ENCODE results near the gene PHF2.

PHF2 gene

DNA sequence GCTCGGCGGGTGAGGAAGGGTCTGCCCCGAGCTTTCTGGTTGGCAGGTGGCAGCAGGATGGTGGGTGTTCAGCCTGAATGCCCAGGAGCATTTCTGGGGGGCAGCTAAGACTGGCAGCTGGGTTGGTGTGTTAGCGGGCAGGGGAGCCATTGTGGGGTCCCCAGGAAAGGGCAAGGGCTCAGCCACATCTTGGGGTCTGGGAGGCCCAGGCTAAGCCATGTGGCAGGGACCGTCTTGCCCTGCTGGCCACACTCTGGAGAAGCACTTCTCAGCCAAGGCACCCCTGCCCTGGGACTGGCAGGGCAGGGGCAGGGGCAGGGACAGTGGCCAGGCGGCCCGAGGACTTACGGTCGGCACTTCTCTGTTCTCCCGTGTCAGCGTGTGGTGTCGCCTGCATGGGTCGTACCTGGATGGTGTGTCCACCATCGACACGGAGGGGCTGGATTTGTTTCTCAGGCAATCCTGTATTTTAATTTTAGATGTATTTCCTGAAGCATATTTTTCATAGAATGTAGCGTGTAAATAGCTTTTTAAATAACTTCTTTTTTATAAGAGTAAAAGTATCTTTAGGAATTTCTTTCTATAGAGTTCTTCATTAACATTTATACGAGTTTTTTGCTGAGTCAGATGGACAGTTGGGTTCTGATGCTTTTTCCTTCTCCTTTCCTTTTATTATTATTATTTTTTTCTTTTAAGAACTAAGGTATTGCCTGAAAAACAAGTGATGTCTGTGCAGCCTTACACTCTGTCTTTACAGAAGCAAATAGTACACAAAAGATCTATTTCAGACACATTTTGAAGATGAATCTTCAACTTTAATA, 102.0 kb downstream of the PHF2 start:
- DNase-seq (ENCODE audit: low read depth), result no peak

DNA sequence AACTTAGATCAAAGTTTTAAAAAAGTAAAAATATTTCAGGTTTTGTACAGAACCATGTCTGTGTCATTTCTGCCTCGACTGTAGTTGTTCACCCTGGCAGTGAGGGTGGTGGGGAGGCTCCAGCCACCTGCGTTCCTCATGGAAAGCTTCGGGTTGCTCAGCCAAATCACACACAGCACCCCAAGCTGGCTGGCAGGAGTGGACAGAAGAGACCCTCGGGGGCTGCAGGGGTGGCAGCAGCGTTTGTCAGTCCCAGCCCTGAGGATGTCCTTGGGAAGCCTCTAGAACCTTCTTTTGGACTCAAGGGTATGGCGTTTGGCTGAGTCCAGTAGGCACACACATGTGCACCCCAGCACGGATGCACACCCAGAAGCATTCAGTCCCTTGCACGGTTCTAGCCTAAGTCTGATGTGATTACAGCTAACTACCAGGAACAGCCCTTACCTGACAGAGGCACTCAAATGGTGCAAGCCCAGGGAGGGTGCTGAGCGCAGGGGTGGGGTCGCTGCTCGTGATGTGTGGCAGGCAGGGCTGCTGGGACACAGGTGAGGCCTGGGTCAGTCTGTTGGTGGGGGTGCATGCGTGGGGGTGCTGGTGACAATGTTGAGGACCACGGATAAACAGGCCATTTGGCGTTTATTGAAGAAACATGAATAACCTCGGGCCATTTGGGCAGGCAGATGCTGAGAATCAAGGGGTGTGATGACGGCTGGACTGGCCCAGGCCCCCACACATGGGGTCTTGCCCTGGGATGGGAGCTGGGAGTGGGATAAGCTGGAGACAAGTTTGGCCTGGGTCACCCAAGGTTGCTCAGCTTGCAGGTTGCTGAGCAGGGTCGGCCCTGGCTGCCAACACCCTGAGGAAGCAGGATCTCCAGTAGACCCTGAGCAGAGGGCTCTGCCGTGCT, 103.4 kb downstream of the PHF2 start:
- DNase-seq (ENCODE audit: low read depth), result no peak

DNA sequence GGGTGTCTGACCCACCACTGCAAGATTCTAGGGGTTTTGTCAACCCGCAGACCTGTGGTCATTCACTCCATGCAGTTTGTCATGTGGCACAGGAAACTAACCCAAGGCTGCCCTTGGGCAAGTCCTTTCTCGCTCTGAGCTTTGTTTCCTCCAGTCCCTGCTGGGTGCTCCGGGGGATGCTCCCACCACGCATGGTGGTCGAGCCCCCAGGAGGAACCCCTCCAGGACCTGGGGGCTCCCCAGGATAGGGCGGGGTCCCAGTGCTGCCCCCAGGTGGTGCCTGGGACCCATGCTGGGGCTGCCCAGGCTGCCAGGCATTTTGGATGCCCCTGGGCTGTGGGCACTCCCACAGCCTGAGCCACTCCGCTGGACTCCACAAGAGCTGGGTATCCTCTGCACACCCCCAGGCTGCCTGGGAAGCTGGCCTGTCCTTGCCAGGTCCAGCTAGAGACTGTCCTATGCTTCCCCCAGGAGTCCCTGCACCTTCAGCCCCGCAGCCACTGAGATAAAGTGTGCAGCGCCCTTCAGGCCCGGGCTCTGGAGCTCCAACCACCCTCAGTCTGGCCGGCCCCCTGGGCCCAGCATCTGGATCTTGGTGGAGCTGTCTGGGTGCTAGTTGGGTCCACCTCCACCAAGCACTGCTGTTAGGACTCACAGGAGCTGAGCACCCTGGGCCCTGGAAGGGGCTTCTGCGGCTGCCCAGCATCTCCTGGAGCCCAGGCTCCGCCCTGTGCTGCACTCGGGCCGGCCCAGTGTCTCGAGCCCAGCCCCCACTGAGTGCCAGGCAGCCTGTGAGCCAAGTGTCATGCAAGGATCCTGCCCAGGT, 104.3 kb downstream of the PHF2 start:
- no peak for DNase-seq (ENCODE audit: low read depth)

DNA sequence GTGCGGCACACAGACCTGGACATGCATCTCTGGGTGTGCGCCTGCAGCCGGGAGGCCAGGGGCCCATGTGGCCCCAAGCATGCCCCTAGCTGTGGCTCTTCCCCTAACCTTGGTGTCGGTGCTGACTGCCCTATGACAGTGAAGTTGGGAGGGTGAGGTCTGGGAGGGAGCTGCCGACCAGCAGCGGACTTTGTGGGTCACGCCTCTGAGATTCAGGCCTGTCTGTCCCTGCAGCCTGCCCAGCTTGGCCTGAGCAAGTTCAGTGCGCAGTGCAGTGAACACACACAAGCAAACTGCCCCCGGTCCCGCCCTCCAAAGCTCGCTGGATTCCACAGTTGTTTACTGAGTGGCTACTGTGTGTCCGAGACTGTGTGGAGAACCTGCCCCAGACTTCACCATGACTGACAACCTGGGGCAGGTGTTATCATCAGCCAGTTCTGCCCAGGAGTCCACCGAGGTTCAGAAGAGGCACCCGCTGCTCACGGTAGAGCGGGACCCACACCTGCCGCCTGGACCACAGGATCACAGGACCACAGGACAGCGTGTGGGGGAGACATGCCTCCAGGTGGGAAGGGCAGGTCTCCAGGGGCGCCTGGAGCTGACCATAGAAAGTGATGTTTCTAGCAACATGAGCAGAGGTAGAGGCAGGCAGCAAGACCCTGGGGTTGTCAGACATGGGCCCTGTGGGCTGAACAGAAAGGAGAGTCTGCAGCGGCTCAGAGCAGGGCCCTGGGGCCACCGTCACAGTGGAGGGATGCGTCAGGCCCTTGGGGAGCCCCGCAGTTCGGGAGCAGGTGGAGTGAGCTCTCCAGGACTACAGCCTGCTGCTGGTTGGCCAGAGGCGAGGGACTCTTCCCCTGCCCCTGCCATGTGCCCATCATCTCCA, 105.1 kb downstream of the PHF2 start:
- no peak for DNase-seq (ENCODE audit: low read depth)

DNA sequence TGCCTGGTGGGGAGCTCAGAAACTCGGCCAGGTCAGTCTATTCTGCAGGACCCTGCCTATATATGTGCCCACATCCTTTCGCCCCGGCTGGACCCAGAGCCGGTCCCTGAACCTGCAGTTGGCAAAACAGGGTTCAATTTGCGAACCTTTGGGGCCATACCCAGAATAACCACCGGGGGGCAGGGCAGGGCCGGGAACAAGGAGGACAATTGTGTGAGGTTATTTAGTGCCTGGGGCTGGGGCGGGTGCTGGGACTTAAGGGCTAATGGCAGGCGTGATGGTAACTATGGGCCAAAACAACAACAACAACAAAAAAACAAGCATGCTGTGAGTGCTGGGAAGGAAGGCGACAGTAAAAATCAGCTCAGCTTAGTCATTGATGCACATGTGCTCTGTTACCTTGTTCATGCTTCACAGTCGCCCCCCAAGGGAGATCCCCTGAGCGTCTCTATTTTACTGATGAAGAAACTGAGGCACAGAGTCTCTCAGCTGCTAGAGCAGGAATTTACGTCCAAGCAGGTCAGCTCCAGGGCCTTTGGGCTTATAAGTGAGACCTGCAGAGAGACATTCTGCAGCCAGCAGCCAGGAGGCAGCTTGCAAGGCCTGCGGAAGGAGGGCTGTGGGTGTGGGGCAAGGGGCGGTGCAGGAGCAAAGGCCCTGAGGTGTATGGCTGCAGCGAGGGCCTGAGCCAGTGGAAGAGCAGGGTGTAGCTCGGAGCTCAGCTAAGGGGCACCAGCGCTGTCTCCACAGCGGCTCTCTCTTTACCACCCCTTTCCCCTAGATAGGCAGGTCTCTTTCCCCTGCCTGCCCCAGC, 106.0 kb downstream of the PHF2 start:
- DNase-seq (ENCODE audit: low read depth), result no peak

DNA sequence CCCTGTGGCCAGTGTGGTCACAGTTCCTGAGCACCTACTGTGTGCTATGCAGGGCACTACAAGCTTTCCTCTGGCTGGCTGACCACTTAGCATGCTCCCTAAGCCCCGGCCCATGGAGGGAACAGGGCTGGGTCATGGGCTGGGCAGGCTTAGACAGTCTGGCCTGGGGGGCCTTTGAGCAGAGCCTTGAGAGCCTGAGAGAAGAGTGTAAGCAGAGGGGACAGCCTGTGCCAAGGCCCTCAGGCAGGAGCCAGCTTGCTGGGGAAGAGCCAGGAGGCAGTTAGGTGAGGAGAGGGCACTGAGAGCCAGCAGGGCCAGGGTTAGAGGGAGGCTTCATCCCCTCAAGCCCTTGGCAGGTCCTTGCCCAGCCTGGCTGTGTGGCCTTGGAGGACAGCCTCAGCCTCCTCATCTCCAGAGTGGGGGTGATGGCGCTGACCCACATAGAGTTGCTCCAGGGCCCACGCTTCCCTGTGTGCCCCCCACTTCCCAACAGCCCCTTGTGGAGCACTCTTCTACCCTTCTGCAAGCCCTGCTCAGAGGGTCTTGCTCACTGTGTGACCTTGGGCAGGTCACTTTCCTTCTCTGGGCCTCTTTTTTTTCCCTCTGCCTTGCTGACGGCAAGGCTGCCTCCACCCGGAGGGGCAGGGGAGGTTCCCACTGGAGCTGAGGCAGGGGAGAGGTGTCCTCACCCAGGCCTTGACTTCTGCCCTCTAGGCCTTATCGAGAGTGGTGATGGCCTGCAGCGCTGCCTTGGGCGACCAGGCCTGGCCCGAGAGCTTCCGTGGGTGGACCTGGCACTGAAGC, 107.1 kb downstream of the PHF2 start:
- no peak for DNase-seq (ENCODE audit: low read depth)

DNA sequence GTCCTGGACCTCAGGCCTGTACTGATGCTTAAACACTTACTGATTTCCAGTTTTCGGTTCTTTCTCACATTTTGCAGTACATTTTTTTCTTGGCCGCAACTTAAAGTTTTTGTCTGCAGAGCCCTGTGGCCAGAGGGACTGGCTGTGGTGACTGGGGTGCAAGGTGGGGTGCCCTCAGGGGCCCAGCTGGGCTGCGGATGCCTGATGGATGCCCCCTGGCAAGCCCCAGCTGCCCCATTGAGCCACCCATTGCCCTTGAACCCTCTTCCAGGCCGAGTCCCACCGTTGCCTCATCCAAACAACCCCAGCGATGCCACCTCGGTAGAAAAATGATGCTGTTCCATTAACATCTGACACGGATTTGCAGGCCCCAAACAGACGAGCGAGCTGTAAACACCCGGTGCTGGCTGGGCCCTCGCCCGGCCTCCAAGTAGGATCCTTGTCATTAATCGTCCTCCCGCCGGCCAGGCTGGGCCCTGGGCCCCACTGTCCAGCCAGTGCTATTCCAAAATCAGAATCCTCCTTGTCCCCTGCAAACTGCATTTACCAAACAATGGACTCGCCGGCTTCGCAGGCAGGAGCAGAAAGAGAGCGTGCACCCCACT, 107.9 kb downstream of the PHF2 start:
- no peak for DNase-seq (ENCODE audit: low read depth)

DNA sequence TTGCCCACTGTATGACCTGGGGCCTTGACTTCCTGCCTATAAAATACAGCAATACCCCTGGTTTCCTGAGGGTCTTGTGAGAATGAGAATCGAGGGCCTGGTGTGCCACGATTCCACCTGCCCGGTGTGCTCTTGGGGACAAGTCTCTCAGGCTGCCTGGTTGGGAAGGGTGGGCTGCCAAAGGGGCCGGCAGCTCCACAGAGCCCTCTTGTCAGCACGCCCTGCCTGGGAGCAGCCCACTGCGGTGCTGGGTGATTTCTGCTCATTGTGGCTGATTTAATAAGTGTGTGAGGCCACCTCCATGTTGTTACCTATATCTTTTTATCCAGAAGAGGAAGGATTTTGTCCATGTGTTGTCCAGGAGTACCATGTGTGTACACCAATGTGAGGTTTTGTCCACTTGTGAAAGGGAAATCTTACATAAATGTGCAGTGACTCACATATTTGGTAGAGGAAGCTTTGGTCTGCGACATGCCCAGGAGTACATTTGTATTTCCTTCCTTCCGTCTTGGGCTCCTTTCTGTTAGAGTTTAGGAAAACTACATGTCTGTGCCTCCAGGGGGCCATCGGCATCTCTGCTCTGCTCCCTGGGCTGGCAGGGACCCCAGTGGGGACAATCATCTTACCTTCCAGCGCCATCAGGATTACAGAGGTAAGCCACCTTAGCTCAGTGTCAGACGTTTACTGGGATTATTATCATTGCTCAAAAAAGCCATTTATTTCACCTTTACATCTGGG, 108.6 kb downstream of the PHF2 start:
- no peak for DNase-seq (ENCODE audit: low read depth)

DNA sequence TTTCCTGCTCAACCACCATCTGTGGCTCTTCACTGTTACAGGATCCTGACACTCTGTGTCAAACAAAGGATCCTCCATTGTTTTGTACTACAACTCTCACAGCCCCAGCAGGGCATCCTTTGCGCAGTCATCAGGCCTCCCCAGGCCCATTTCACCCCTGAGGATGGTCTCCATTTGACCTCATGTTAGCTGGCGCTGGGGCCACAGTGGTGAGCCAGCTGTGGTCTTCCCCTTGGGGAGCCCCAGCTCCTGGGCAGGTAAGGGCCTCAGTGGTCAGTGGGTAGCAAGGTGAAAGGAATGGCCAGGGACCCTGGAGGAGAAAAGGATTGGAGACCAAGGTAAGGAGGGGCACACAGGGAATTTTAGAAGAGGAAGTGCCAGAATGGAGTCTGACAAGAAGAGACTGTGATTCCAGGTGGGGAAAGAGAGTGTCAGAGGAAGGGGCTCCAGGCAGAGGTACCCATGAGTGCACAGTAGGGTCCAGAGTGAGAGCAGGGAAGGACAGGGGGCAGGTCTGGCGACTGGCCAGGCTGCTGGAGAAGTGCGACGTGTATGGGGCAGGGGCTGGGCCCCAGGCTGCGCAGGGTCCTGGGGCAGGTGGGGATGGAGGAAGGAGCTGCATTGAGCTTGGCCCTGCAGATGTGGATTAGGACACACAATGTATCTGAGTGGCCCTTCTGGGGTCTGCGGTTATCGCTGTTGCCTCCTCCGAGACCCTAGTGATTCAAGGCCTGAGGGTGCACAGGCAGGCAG, 109.9 kb downstream of the PHF2 start:
- no peak for DNase-seq (ENCODE audit: low read depth)

DNA sequence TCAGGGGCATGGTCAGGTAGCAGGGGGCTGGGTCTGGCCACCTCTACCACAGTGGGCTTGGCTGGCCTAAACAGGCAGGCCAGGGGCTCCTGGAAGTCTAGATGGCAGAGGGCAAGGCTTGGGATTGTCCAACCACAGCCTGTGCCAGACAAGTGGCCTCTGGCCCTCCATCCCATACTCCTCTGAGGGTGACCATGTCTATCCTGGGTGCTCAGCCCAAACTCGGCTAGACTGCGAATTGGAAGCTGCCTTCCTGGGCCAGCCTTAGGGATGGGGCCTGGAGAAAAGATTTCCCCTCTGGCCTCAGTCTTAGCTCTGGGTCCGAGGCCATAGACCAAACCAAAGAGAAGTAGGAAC, 110.5 kb downstream of the PHF2 start:
- DNase-seq (ENCODE audit: low read depth), result no peak

DNA sequence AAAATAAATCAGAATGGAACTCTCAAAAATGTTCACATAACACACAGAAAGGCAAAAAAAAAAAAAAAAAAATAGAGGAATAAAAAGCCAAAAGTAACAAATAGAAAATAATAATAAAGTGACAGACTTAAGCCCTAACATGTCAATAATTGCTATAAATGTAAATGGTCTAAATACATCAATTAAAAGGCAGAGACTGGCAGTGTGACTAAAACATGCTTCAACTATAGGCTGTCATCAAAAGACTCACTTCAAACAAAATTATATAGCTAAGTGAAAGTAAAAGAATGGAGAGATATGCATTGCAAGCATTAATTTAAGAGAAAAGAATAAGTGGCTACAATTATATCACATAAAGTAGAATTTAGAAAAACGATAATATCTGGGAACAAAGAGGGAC, 114.2 kb downstream of the PHF2 start:
- no peak for DNase-seq (ENCODE audit: low read depth)

DNA sequence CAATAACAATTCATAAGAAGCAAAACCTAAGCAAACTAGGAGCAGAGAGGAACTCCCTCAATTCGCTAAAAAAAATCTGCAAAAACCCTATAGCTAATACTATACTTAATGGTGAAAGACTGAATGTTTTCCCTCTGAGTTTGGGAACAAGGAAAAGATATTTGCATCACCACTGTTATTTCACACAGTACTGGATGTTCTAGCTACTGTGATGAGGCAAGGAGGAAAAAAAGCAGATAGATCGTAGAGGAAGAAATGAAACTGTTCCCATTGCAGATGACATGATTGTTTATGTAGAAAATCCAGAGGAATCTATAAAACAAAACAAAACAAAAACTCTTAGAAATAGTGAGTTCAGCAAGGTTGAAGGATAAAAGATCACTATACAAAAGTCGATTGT, 116.7 kb downstream of the PHF2 start:
- DNase-seq (ENCODE audit: low read depth), result no peak

DNA sequence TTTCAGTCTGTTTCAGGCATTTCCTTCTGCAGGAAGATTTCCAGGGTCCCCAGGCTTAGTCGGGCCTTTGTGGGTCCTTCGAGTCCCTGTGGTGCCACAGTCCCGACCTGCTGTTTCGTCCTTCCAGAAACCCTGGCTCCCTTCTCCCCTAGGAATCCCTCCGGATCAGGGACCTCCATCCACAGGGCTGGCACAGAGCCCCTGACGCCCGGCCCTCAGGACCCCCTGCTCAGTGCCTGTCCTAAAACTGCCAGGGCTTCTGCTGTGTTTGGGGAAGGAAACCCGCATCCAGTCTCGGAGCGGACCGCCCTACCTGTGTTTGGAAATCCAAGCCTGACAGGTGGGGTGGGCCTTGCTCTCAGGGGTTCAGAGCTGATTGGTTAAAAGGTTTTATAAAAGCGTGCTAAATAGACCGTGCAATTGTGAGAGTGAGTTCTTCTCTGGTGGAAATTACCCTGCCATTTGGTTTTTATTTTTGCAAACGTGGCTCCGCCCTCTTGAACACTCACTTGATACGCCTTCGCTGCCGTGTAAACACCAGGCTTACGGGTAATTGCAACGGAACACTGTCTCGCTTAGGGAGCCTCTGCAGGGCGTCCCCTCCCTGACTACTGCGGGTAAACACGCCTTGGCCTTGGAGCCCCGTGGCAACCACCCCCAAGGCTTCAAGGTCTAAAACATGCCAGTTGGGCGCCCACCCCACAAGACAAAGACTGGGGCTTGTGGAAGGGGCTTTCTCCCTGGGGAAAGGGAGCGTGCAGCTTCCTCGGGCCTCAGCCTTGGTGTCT, 121.2 kb downstream of the PHF2 start:
- DNase-seq (ENCODE audit: low read depth), result no peak

DNA sequence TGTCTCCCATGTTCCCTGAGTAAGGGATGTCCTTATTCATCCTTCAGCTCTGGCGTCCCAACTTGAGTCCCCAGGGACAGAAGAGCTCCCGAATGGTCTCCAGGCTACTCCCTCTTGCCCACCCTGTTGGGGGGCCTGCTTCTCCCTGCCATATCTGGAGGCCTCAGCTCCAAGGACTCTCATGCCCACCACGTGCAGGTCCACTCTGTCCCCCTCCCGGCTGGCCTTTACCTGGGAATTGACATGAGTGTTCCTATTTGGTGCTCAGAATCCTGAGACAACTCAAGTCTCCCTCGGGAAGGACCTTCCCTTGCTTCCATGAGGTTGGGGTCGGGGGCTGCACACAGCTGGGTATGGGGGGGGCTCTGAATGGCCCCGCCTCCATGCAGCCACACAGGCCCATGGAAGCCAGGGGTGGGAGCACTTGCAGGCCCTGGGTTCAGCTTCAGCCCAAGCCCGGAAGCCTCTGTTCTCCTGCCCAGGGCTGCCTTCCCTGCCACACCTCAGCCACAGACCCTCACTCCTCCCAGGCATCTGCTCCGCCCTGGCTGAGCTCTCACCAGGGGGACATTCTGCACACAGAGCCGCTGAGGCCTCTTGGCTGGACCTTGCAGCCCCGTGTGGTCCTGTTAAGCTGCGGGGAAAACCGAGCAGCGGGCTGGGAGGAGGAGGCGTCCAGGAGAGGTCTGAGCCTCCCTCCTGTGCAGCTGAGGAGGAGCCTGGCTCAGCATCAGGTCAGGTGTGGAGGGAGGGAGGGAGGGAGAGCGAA, 121.9 kb downstream of the PHF2 start:
- DNase-seq (ENCODE audit: low read depth), result no peak

DNA sequence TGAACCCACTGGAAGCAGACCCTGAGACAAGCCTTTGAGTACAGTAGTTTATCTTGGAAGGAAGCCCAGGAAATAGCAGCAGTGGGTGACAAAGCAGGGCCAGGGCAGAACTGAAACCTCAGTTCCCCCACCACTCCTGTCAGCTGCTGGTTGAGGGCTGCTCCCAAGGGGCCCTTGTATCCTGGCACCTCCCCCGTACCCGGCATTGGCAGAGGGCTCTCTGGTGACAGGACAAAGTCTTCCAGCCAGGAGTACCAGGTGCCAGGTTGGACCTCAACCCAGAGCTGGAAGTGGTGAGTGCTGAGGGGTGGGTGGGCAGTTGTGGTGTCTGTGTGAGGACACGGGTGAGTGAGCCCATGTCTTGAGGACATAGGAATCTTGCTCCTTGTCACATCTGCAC, 123.3 kb downstream of the PHF2 start:
- no peak for DNase-seq (ENCODE audit: low read depth)

DNA sequence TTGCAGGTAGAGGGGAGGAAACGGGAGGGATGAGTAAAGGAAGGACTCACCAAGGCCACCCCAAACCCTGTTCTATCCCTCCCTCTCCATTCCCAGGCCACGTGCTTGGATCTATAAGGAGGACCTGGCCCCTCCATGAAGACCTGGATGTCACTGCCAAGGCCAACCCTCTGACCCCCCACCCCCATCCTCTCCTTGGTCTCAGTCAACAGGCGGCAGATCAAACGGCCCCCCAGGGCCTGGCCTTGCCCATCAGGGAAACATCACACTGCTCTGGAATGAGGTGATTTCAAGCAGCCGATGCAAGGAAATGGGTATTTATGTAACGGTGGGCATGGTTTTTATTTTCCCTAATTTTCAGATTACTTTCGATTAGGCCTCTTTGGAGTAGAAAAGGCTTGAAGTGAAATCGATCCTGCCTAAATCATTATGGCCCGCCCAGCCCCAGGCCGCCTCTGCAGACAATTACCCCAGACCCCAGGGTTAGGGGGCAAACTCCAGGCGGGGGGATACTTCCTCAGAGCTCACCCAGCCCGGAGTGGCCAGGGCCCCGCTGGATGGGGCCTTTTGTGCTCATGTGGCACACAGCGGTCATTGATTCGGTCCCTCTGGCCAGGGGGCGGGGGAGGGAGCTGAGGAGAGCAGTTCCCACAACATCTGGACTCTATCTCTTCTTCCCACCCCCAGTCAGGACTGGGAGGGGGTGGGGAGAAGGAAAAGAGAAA, 125.3 kb downstream of the PHF2 start:
- DNase-seq (ENCODE audit: low read depth), result no peak

Measured in stromal cell of bone marrow (primary cell).